A549 treated with CpdA at 1 μM for 4 hours (cell line): ENCODE results near the gene BUD13. TPM values are rescaled to one million over a fixed set of nuclear protein-coding genes. Genes with fewer than 3 reads are reported as not detected.

ENCODE experiments used
- total RNA-seq: library from RNA; stranded (reverse); fragments of 200-300 nt; extraction: Qiagen RNA extraction; gene quantifications from 5 replicates; pipeline ENCODE4 v1.2.3, GENCODE V29; 2022; ENCODE audit warnings: low read depth

The BUD13 gene
- 10.9 to 13.1 TPM (median 12.6 TPM) in 5 replicates for total RNA-seq

GRCh38 chr11:116772443-116773202 lies at the start of gene BUD13:
BUD13 (minus strand) TSS chr11:116772987; CDS start chr11:116772964, 23 bp downstream.

GRCh38 chr11:116791813-116792143 lies 19.0 kb upstream of the BUD13 start, which contains the start of gene APOA5:
APOA5 (minus strand) TSS chr11:116791879; CDS start chr11:116791860, 19 bp downstream.

GRCh38 chr11:116787786-116788486 lies 15.1 kb upstream of the BUD13 start, which contains the start of gene ZPR1:
ZPR1 (minus strand) TSS chr11:116788023; CDS start chr11:116787990, 33 bp downstream.

Other genes with a start within 250 kb of the BUD13 start
- 47.0 to 62.1 TPM (median 60.3 TPM) in 5 replicates for gene ZPR1, start 15.0 kb upstream of the BUD13 start, total RNA-seq
- gene APOA5, start 18.9 kb upstream of the BUD13 start, total RNA-seq, result not detected in 5 replicates
- gene APOA4, start 50.3 kb upstream of the BUD13 start, total RNA-seq, result not detected in 5 replicates
- gene APOC3, start 56.9 kb upstream of the BUD13 start, total RNA-seq, result not detected in 5 replicates
- 0.23 to 0.96 TPM (median 0.33 TPM) in 4 of 5 replicates, not detected in the other for gene APOA1, start 64.6 kb upstream of the BUD13 start, total RNA-seq